ENCODE results near the gene LGALS7B.
"Not testable (repeated sequence)": the region's sequence is repeated elsewhere in the genome, so short reads cannot be mapped to it uniquely, and the experiment has no call there.

LGALS7B gene

DNA sequence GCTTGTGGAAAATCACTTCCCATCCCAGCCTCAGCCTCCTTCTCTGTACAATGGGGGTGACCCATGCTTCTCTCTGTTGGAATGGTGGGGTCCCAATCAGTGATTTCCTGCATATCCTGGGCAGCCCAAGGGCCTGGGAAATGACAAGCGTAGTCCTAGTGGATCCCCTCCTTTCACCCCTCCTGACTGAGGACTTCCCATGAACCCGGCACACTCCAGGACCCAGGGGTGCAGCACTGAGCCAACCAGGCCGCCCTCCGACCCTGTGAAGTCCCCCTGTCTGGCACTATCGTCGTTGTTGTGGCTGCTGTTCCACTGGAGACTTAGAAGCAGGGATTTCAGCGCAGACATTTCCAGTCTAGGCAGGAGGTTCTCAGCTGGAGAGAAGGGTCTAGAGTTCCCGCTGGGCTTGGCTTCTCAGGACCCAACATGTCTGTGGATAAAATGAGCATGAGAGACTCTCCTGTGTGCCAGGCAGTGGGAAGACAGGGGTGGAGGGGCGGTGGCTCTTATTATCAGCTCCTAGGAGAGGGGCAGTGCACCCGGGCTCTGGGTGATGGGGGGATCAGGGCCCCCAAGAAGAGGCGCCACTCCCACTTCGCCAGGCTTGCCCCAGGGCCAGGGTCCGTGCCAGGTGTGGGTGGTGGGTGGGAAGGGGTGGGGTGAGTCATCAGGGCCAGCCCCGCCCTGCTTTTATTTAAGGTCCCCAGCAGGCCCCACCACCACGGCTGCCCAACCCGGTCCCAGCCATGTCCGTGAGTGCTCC lies at the start of gene LGALS7B:
Gene LGALS7B (plus strand): TSS at position 723 of the 766 bp plus-strand sequence. CDS start 27 bp downstream, at position 750.
- DNase-seq (ENCODE audit: low read depth): no peak

- no peak for DNase-seq (ENCODE audit: low read depth)
These were observed 49.4 kb upstream of the LGALS7B start for GRCh38 chr19:38739440-38740256.

DNA sequence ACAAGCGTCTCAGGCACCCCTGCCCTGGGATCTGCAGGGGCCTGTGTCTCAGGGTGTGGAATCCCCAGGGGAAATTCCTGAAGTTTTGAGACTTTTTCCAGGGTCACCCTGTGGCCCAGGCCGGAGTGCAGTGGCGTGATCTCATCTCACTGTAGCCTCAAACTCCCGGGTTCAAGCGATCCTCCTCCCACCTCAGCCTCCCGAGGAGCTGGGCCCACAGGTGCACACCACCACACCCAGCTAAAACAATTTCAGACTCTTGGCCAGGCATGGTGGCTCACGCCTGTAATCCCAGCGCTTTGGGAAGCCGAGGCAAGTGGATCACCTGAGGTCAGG lies 48.8 kb upstream of the LGALS7B start:
- DNase-seq (ENCODE audit: low read depth): no peak

DNA sequence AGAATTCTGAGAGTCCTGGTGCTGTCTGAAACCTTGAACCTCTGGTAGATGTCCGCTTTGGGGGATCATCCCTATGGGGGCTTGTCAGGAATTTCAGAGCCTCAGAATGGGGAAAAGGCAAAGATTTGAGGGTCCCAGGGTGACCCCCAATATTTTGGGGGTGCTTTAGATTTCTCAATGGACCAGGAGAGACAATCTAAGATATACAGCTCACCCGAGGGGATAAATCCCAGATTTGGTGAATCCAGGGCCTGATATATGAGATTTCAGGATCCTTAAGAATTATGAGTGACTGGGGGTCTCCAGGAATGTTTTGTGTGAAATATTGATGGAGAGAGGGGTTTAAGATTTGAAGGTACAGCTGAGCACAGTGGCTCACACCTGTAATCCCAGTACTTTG lies 48.1 kb upstream of the LGALS7B start:
- DNase-seq (ENCODE audit: low read depth): no peak

GRCh38 chr19:38741670-38742069 lies 47.3 kb upstream of the LGALS7B start:
- no peak for DNase-seq (ENCODE audit: low read depth)

DNA sequence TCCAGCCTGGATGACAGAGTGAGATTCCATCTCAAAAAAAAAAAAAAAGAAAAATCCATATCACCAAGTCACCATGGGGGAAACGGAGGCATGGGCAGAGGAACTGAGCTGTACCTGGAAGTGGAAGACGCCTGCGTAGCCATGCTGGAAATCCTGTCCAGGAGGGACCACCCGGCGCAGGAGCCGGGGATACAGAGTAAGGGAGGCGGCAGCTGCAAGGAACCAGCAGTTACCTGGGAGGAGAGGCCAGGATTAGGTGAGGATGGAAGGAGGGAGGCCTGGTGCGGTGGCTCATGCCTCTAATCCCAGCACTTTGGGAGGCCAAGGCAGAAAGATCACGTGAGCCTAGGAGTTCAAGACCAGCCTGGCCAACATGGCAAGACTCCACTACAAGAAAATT lies 46.7 kb upstream of the LGALS7B start:
- no peak for DNase-seq (ENCODE audit: low read depth)

GRCh38 chr19:38742906-38743305 lies 46.1 kb upstream of the LGALS7B start:
- DNase-seq (ENCODE audit: low read depth): no peak

GRCh38 chr19:38743394-38744297 lies 45.4 kb upstream of the LGALS7B start:
- DNase-seq (ENCODE audit: low read depth): no peak

- no peak for DNase-seq (ENCODE audit: low read depth)
These were observed 44.7 kb upstream of the LGALS7B start, which contains the start of gene CAPN12 for GRCh38 chr19:38744298-38744681. TSS of gene CAPN12 (minus strand) at chr19:38744474. CDS start at chr19:38744165, 309 bp downstream.

DNA sequence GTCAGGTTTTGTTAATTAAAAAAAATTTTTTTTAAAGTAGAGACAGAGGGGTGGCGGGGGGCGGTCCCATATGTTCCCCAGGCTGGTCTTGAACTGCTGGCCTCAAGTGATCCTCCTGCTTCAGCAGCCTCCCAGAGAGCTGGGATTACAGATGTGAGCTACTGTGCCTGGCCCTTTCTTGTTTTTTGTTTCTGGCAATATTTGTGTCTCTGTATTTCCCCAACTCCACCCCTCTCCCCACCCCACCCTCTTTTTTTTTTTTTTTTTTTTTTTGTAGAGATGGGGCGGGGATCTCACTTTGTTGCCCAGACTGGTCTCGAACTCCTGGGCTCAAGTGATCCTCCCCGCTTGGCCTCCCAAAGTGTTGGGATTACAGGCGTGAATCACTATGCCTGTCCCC lies 44.1 kb upstream of the LGALS7B start:
- DNase-seq (ENCODE audit: low read depth): no peak

- DNase-seq (ENCODE audit: low read depth): no peak
These were observed 43.7 kb upstream of the LGALS7B start for GRCh38 chr19:38745316-38745715.

DNA sequence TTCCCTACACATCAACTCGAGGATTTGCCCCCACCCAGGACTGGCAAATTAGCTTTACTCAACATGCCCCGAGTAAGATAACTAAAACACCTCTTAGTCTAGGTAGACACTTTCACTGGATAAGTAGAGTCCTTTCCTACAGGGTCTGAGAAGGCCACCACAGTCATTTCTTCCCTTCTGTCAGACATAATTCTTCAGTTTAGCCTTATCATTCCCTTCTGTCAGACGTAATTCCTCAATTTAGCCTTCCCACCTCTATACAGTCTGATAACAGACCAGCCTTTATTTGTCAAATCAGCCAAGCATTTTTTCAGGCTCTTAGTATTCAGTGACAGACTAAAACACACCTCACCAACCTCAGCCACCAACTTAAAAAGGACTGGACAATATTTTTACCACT lies 35.2 kb upstream of the LGALS7B start:
- DNase-seq (ENCODE audit: low read depth): not testable (repeated sequence)

- not testable (repeated sequence) for DNase-seq (ENCODE audit: low read depth)
These were observed 34.8 kb upstream of the LGALS7B start for GRCh38 chr19:38754196-38754595.

DNA sequence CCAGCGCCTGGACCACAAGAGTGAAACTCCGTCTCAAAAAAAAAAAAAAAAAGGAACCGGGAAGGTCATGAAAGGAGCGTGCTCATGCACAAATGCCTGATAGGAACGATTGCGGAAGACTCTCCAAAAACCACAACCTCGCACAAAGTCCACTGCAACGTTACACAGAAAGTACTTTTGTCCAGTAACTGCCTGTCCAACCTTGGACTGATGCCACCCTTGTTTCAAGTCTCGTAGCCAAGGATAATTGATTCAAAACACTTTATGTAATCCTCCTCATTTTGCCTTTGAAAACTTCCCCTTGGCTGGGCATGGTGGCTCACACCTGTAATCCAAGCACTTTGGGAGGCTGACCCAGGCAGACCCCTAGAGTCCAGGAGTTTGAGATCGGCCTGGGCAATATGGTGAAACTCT lies 29.4 kb upstream of the LGALS7B start:
- DNase-seq (ENCODE audit: low read depth): no peak

DNA sequence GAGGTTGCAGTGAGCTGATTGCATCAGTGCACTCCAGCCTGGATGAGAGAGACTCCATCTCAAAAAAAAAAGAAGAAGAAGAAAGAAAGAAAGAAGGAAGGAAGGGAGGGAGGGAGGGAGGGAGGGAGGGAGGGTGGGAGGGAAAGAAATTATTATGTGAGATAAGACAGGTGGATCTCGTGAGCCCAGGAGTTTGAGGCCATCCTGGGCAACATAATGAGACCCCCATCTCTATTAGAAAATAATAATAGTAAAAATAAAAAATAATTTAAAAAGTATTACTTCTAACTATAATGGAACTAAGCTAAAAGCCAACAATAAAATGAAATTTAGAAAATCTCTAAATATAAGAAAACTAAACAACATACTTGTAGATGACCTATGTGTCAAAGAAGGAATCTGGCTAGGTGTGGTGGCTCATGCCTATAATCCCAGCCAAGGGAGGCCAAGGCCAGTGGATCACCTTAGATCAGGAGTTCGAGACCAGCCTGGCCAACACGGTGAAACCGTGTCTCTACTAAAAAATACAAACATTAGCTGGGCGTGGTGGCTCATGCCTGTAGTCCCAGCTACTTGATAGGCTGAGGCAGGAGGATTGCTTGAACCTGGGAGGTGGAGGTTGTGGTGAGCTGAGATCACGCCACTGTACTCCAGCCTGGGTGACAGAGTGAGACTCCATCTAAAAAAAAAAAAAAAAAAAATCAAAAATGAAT lies 28.0 kb upstream of the LGALS7B start:
- DNase-seq (ENCODE audit: low read depth): not testable (repeated sequence)

- DNase-seq (ENCODE audit: low read depth): not testable (repeated sequence)
These were observed 27.1 kb upstream of the LGALS7B start for GRCh38 chr19:38761884-38762389.

GRCh38 chr19:38763795-38764220 lies 25.2 kb upstream of the LGALS7B start:
- no peak for DNase-seq (ENCODE audit: low read depth)

- no peak for DNase-seq (ENCODE audit: low read depth)
These were observed 23.8 kb upstream of the LGALS7B start for GRCh38 chr19:38765214-38765613.

DNA sequence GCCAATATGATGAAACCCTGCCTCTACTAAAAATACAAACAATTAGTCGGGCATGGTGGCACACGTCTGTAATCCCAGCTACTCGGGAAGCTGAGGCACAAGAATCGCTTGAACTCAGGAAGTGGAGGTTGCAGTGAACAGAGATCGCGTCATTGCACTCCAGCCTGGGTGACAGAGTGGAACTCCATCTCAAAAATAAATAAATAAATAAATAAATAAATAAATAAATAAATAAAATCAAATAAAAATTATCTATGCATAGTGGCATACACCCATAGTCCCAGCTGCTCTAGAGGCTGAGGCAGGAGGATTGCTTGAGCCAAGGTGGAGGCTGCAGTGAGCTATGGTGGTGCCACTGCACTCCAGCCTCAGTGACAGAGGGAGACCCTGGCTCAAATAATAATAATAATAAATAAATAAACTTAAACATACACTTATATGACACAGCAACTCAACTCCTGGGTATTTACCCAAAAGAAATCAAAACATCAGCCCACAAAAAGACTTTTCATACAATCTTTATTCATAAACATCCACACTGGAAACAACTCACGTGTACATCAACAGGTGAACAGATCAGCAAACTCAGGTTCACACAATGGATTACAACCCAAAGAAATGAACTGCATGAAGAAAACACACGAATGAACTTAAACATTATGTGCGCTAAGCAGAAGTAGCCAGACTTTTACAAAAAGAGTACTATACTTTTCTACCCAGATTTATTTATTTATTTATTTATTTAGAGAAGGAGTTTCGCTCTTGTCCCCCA lies 22.5 kb upstream of the LGALS7B start:
- DNase-seq (ENCODE audit: low read depth): no peak

GRCh38 chr19:38769635-38770211 lies 19.3 kb upstream of the LGALS7B start:
- DNase-seq (ENCODE audit: low read depth): peak; percentile 82
